ENCODE measurements around the gene PRR19.
"Not testable (repeated sequence)": the region's sequence is repeated elsewhere in the genome, so short reads cannot be mapped to it uniquely, and the experiment has no call there.

Gene PRR19

GRCh38 chr19:42330241-42330711 lies 28.3 kb downstream of the PRR19 start:
- H3K4me3 ChIP-seq (ENCODE audit: low read depth in 1 of 2, low read length in 1 of 2) = no peak overlapping the region
- no peaks in the 10 kb centered on the region for H3K9me3 ChIP-seq
- TF ChIP-seq CTCF (IDR thresholded peaks at IDR 0.05) = no peak

DNA sequence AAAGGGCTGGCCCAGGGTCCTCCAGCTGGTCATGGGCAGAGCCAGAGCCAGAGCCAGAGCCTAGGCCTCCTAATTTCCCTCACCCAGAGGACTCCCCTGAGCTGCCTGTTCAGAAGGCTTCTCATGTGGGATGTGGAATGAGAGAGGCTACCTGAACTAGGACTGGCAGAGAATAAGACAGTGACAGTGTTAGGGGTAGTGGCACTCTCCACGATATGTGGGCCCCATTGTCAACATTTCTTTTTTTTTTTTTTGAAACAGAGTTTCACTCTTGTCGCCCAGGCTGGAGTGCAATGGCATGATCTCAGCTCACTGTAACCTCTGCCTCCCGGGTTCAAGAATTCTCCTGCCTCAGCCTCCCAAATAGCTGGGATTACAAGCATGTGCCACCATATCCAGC lies 29.4 kb downstream of the PRR19 start:
- H3K4me1 ChIP-seq (ENCODE audit: control insufficient read depth in 1 of 2, insufficient read depth in 1 of 2, low read depth in 1 of 2, low read length in 1 of 2); H3K27ac ChIP-seq; H3K27me3 ChIP-seq; H3K36me3 ChIP-seq; H3K4me3 ChIP-seq (ENCODE audit: low read depth in 1 of 2, low read length in 1 of 2); H3K9me3 ChIP-seq: not testable (repeated sequence)

More at GRCh38 chr19:42330241-42330711, 28.3 kb downstream of the PRR19 start:
- H3K27me3 ChIP-seq = no peaks in the 10 kb centered on the region
- peaks cover 8% of the 10 kb centered on the region in 2 experiments for H3K4me1 ChIP-seq (ENCODE audit: control insufficient read depth in 1 of 2, insufficient read depth in 1 of 2, low read depth in 1 of 2, low read length in 1 of 2)
- no peak overlapping the region for H3K27ac ChIP-seq
- H3K36me3 ChIP-seq = no peaks in the 10 kb centered on the region

GRCh38 chr19:42332059-42332458 lies 30.1 kb downstream of the PRR19 start:
- peaks cover 7% of the 10 kb centered on the region for H3K36me3 ChIP-seq
- H3K4me3 ChIP-seq (ENCODE audit: low read depth in 1 of 2, low read length in 1 of 2) = no peak overlapping the region
- TF ChIP-seq CTCF (IDR thresholded peaks at IDR 0.05) = no peak
- no peaks in the 10 kb centered on the region for H3K4me1 ChIP-seq (ENCODE audit: control insufficient read depth in 1 of 2, insufficient read depth in 1 of 2, low read depth in 1 of 2, low read length in 1 of 2)
- H3K9me3 ChIP-seq = no peaks in the 10 kb centered on the region
- H3K27ac ChIP-seq = no peak overlapping the region
- H3K27me3 ChIP-seq = no peaks in the 10 kb centered on the region

DNA sequence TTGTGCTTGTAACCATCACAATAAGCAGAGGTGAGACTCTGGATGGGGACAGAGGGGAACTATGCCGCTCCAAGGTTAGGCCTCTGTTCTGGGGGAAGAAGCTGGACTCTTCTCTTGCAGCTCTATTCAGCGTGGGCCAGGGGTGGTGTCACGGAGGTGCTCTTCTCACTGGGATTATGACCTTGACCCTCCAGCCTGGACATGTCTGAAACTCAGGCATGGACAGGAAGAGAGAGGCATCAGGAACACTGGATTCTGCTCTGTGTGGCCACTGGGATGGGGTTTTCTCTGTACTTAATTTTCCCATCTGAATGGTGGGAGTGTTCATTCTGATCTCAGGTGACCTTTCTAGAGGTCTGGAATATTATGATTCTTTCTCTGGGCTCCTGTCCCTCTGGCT lies 31.1 kb downstream of the PRR19 start:
- Histone ChIP-seq H3K27ac (no peak overlapping the region), H3K9me3 (no peaks in the 10 kb centered on the region)
- no peak for TF ChIP-seq CTCF (IDR thresholded peaks at IDR 0.05)

DNA sequence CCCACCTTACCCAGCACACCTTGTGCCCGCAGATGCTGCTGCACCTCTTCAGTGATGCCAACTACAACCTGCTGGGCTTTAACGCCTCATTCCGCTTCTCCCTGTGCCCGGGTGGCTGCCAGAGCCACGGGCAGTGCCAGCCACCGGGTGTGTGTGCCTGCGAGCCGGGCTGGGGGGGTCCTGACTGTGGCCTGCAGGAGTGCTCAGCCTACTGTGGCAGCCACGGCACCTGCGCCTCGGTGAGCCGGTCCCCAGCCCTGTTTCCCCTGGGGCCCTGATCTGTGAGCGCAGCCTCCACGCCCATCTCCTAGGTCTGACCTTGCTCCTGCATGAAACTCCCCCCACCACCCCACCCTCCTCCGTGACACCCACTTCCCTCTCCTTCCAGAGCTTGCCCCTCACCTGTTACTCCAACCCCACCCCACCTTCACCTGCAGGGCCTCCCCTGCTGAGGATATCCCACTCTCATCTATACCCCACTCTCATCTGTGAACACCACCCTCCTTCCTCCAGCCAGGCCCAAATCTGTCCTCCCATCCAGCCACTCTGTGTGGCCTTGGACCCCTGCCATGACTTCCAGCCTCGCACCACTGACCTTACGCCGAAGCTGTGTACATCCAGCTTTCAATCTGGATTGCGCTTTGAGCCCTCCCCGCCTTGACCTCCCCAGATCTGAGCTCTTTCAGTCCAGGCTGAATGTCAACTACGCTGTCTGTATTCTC lies 32.2 kb downstream of the PRR19 start:
- Histone ChIP-seq H3K9me3 (no peaks in the 10 kb centered on the region), H3K36me3 (peaks cover 7% of the 10 kb centered on the region), H3K4me3 (ENCODE audit: low read depth in 1 of 2, low read length in 1 of 2) (no peak overlapping the region), H3K27ac (no peak overlapping the region), H3K4me1 (ENCODE audit: control insufficient read depth in 1 of 2, insufficient read depth in 1 of 2, low read depth in 1 of 2, low read length in 1 of 2) (no peaks in the 10 kb centered on the region), H3K27me3 (no peaks in the 10 kb centered on the region)
- no peak for TF ChIP-seq CTCF (IDR thresholded peaks at IDR 0.05)

More for the DNA sequence above, 31.1 kb downstream of the PRR19 start:
- H3K4me3 ChIP-seq (ENCODE audit: low read depth in 1 of 2, low read length in 1 of 2) = no peak overlapping the region
- no peaks in the 10 kb centered on the region for H3K4me1 ChIP-seq (ENCODE audit: control insufficient read depth in 1 of 2, insufficient read depth in 1 of 2, low read depth in 1 of 2, low read length in 1 of 2)
- H3K36me3 ChIP-seq = peaks cover 7% of the 10 kb centered on the region
- no peaks in the 10 kb centered on the region for H3K27me3 ChIP-seq

DNA sequence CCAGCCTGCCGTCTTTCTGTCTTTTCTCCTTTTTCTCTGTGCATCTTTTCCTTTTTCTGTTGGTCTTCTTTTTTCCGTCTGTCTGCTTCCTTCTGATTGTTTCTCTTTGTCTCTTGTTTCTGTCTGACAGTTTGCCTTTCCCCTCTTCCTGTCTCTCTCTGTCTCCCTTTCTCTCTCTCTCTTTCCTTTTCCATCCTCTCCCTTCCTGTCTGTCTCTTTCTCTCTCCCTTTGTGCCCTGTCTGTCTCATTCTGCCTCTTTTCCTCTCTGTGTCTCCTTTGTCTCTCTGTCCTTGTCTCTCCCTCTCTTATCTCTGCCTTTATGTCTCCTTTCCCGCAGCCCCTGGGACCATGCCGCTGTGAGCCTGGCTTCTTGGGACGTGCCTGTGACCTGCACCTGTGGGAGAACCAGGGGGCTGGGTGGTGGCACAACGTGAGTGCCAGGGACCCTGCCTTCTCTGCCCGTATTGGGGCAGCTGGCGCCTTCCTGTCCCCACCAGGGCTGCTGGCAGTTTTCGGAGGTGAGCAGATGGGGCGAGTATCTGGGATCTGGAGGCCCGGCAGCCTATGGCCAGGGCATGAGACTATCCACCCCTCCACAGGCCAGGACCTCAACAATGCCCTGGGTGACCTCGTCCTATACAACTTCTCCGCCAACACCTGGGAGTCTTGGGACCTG lies 32.9 kb downstream of the PRR19 start:
- Histone ChIP-seq H3K9me3 (no peaks in the 10 kb centered on the region), H3K27me3 (no peaks in the 10 kb centered on the region), H3K4me3 (ENCODE audit: low read depth in 1 of 2, low read length in 1 of 2) (no peak overlapping the region), H3K27ac (no peak overlapping the region), H3K36me3 (peaks cover 7% of the 10 kb centered on the region), H3K4me1 (ENCODE audit: control insufficient read depth in 1 of 2, insufficient read depth in 1 of 2, low read depth in 1 of 2, low read length in 1 of 2) (no peaks in the 10 kb centered on the region)
- no peak for TF ChIP-seq CTCF (IDR thresholded peaks at IDR 0.05)
